ENCODE data around the gene ATXN7L1.

The ATXN7L1 gene

DNA sequence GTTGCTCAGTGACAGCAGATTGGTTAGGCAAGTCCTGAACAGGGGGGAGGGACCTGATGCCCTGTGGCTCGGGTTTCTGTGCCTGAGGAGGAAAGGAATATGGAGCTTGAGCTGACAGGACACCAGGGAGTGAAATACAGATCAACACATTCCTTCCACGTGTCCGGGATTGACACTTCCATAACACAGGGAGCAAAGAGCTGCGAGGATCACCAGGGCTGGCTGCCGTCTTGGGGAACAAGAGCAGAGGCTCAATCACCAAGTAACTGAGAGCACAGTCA, 258.4 kb downstream of the ATXN7L1 start:
- TF ChIP-seq, protein P1, sequence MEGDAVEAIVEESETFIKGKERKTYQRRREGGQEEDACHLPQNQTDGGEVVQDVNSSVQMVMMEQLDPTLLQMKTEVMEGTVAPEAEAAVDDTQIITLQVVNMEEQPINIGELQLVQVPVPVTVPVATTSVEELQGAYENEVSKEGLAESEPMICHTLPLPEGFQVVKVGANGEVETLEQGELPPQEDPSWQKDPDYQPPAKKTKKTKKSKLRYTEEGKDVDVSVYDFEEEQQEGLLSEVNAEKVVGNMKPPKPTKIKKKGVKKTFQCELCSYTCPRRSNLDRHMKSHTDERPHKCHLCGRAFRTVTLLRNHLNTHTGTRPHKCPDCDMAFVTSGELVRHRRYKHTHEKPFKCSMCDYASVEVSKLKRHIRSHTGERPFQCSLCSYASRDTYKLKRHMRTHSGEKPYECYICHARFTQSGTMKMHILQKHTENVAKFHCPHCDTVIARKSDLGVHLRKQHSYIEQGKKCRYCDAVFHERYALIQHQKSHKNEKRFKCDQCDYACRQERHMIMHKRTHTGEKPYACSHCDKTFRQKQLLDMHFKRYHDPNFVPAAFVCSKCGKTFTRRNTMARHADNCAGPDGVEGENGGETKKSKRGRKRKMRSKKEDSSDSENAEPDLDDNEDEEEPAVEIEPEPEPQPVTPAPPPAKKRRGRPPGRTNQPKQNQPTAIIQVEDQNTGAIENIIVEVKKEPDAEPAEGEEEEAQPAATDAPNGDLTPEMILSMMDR (IDR thresholded peaks at IDR 0.05) = no peak
- Mint-ChIP-seq H3K9me3 (no peaks in the 10 kb centered on the region), H3K27me3 (ENCODE audit: low read depth, poor library complexity) (peaks cover 4% of the 10 kb centered on the region), H3K36me3 (ENCODE audit: low read depth) (peaks cover 21% of the 10 kb centered on the region), H3K4me1 (peaks cover 64% of the 10 kb centered on the region), H3K4me3 (no peak overlapping the region), H3K27ac (peak overlapping the region; percentile 83)
- peak; percentile 29 for DNase-seq

DNA sequence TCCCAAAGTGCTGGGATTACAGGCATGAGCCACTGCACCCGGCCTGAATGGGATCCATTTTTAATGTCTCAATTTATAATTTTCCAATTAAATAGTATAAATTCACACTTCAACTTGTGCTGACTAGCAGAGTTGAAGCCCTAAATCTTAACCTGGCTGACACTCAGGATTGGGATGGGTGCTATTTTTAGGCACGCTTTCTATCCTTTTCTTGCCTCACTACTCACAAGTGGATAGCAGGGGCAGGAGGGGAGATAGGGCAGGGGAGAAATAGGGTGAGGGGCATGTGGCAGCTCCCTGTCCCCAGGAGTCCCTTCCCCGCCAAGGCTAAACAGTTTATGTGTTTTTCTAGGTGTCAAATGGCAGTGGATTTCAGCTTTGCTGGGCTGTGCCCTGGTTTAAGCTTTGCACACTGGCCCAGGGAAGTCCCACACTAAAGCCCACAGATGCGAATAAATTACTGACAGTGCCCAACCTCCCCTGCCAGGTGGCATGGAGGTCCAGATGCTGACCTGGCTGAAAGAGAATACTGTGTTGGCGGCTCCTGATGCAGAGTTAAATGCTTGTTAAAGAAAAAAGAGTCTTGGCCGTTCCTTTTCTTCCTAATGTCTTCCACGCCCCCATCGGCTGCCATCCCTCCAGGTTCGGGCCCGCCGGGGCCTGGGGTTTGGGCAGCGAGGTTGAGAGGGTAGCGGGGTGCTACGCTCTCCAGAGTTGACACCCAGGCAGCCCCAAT, 259.0 kb downstream of the ATXN7L1 start:
- peak overlapping the region; percentile 83 for H3K27ac Mint-ChIP-seq
- DNase-seq = no peak

DNA sequence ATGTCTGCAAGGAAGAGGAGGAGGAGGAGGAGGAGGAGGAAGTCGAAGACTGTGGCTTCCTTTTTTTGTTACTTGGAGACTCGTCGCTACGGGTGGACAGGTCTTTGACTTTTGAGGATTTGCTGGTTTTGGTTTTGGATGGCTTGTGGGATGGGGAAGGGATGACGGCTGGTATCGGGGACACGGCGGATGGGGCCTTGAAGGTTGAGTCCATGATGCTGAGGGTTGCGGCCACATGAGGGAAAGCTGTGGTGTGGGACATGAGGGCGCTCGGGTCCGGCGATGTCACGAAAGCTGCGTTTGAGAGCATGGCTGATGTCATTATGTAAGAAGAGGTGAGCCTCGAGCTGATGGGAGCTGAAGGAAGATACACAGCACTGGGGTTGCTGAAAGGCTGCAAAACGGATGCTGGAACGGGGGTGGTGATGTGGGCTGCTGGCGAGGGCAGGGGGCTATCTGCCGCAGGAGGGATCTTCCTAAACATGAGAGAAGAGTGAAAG, 262.0 kb downstream of the ATXN7L1 start:
- no peaks in the 10 kb centered on the region for H3K9me3 Mint-ChIP-seq
- H3K4me1 Mint-ChIP-seq = peaks cover 41% of the 10 kb centered on the region
- H3K27ac Mint-ChIP-seq = peak overlapping the region; percentile 61
- TF ChIP-seq, protein P1 (IDR thresholded peaks at IDR 0.05) = no peak
- DNase-seq = no peak
- peaks cover 4% of the 10 kb centered on the region for H3K27me3 Mint-ChIP-seq (ENCODE audit: low read depth, poor library complexity)
- H3K36me3 Mint-ChIP-seq (ENCODE audit: low read depth) = peaks cover 17% of the 10 kb centered on the region
- H3K4me3 Mint-ChIP-seq = no peak overlapping the region

More for the DNA sequence above, 259.0 kb downstream of the ATXN7L1 start:
- H3K36me3 Mint-ChIP-seq (ENCODE audit: low read depth) = peaks cover 17% of the 10 kb centered on the region
- H3K27me3 Mint-ChIP-seq (ENCODE audit: low read depth, poor library complexity) = peaks cover 4% of the 10 kb centered on the region
- peaks cover 62% of the 10 kb centered on the region for H3K4me1 Mint-ChIP-seq
- H3K9me3 Mint-ChIP-seq = no peaks in the 10 kb centered on the region
- H3K4me3 Mint-ChIP-seq = no peak overlapping the region
- TF ChIP-seq, protein P1 (IDR thresholded peaks at IDR 0.05) = no peak

DNA sequence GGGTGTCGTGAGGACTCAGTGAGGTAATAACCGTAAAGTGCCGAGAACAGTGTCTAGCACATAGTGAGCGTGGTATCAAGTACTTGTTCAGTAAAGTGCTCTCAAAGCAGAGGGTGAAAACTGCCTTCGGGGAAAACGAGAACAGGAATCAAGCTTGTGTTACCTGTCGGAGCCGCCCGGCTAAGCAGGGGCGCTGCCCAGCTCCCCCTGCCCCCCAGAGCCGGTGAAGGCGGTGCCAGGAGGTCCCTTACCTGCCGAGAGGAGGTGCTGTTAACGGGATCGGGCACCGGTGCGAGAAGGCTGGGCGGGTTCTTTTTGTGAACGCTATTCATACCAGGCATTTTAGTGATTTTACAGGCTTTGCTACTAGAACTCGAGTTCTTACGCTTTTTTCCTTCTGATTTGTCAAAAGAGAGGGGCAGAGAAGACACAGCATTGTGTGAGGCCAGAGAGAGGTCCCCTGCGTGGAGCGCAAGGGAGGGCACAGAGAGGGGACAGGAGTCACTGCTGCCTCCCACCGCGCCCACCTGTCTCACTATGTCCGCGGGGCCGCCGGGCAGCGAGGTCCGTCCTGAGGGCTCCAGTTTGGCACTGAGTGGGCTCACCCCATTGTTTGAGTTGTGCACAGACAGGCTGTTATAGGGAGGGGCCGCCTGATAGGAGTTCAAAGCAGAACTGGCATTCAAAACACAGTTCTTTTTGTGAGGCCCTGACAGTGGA, 262.6 kb downstream of the ATXN7L1 start:
- H3K4me1 Mint-ChIP-seq = peaks cover 39% of the 10 kb centered on the region
- H3K27me3 Mint-ChIP-seq (ENCODE audit: low read depth, poor library complexity) = peaks cover 4% of the 10 kb centered on the region
- H3K36me3 Mint-ChIP-seq (ENCODE audit: low read depth) = peaks cover 18% of the 10 kb centered on the region
- H3K27ac Mint-ChIP-seq = peak overlapping the region; percentile 61
- no peak overlapping the region for H3K4me3 Mint-ChIP-seq
- no peak for DNase-seq
- TF ChIP-seq, protein P1 (IDR thresholded peaks at IDR 0.05) = no peak
- no peaks in the 10 kb centered on the region for H3K9me3 Mint-ChIP-seq

DNA sequence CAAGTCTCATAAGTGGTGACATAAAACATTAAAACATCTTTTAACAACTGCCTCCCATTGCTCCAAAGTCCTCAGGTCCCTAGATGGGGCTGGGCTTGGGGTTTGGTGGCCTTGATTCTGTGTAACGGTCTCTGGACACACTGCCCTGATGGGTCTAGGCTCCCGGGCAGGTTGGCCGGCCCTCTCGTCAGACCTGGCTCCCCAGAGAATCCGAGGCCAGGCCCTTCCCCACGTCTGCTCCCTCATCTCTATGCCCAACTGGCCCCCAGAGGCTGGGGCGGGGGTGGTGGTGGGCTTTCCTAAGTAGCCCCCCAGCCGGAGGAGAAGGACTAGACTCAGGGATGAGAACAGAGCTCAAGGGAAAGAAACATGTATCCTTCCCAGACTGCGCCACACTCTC, 263.6 kb downstream of the ATXN7L1 start:
- no peaks in the 10 kb centered on the region for H3K9me3 Mint-ChIP-seq
- no peak overlapping the region for H3K4me3 Mint-ChIP-seq
- no peak for DNase-seq
- peaks cover 17% of the 10 kb centered on the region for H3K36me3 Mint-ChIP-seq (ENCODE audit: low read depth)
- H3K27ac Mint-ChIP-seq = no peak overlapping the region
- TF ChIP-seq, protein P1 (IDR thresholded peaks at IDR 0.05) = no peak
- H3K4me1 Mint-ChIP-seq = peaks cover 29% of the 10 kb centered on the region
- H3K27me3 Mint-ChIP-seq (ENCODE audit: low read depth, poor library complexity) = peaks cover 4% of the 10 kb centered on the region

Data from nephron progenitor cell (in vitro differentiated cells).